B cell (primary cell): ENCODE data around the gene PRDM15.

Experiments used
- CTCF ChIP-seq: fragments of 200-600 bp; IDR thresholded peaks from one replicate; pipeline ENCODE4 v1.8.0; 2022; ENCODE audit warnings: antibody characterized with exemption, mild to moderate bottlenecking
- EZH2 ChIP-seq: IDR thresholded peaks from 2 replicates; pipeline ENCODE4 v1.6.1; 2012; ENCODE audit warnings: borderline replicate concordance, low read depth, mild to moderate bottlenecking, moderate library complexity, low read length; ENCODE audit not compliant: insufficient read depth, poor library complexity, severe bottlenecking

- no peak for TF ChIP-seq CTCF
- no peak for TF ChIP-seq EZH2
Measured at GRCh38 chr21:41888749-41889376, 9.7 kb upstream of the PRDM15 start.
